Measurements from ENCODE around the gene KRT40. TPM values are rescaled to one million over a fixed set of nuclear protein-coding genes. Genes with fewer than 3 reads are reported as not detected.

KRT40 gene
- total and polyA plus RNA-seq, 10 of the 15 experiments (the other 5 are each of a cell fraction or from before 2014, with no cell fraction given) = not detected

GRCh38 chr17:40966848-40967247 is 17.3 kb downstream of the KRT40 start, which contains the start of gene KRT39 (continued):
- no peak for TF ChIP-seq ZNF592 (IDR thresholded peaks at IDR 0.05)
- TF ChIP-seq KLF5 (IDR thresholded peaks at IDR 0.05; ENCODE audit: partially characterized antibody) = no peak
- TF ChIP-seq HDGF (IDR thresholded peaks at IDR 0.05) = no peak
- no peak for TF ChIP-seq TBL1XR1 (IDR thresholded peaks at IDR 0.05; ENCODE audit: low read depth, low read length)
- no peak for TF ChIP-seq NFIC (IDR thresholded peaks at IDR 0.05; ENCODE audit: low read depth, low read length)
- no peak for TF ChIP-seq RAD51 (IDR thresholded peaks at IDR 0.05)
- no peak for TF ChIP-seq PRDM15 (CRISPR knock-in tag; IDR thresholded peaks at IDR 0.05)
- TF ChIP-seq POLR2A (IDR thresholded peaks at IDR 0.05; ENCODE audit: low read depth, low read length) = no peak
- no peak for TF ChIP-seq JUNB (IDR thresholded peaks at IDR 0.05)
